IPS DF 6.9 (cell line): Measurements from ENCODE around the gene C2CD4C.
"Not testable (repeated sequence)": the region's sequence is repeated elsewhere in the genome, so short reads cannot be mapped to it uniquely, and the experiment has no call there.

Source experiments
- DNase-seq: peaks from one replicate; pipeline ENCODE4 v3.0.0-alpha.2; 2013; ENCODE audit warnings: low read depth, low spot score
- H3K27ac ChIP-seq: one replicate; pipeline ENCODE4 v1.5.1; 2013; ENCODE audit warnings: low read length, control low read depth
- H3K27me3 ChIP-seq: 2 replicates; pipeline ENCODE4 v1.6.1; 2013; ENCODE audit warnings: mild to moderate bottlenecking, low read length; ENCODE audit not compliant: control insufficient read depth, insufficient read depth
- H3K36me3 ChIP-seq: 2 replicates; pipeline ENCODE4 v1.6.1; 2013; ENCODE audit warnings: low read length; ENCODE audit not compliant: control insufficient read depth, insufficient read depth
- H3K4me1 ChIP-seq: 2 replicates; pipeline ENCODE4 v1.6.1; 2013; ENCODE audit warnings: low read length; ENCODE audit not compliant: control insufficient read depth, insufficient read depth
- H3K4me3 ChIP-seq: 2 replicates; pipeline ENCODE4 v1.5.1; 2013; ENCODE audit warnings: mild to moderate bottlenecking, low read length
- H3K9me3 ChIP-seq: 2 replicates; pipeline ENCODE4 v1.6.1; 2013; ENCODE audit warnings: low read length, inconsistent platforms; ENCODE audit not compliant: control insufficient read depth, insufficient read depth
- WGBS: extraction: QIAGEN DNeasy Blood & Tissue Kit; methylation state at CpG from one replicate; pipeline ENCODE4 v1.1.7; 2013; ENCODE audit warnings: mixed read lengths, missing lambda C conversion rate; ENCODE audit not compliant: insufficient read length, insufficient coverage; 5-methylcytosine and 5-hydroxymethylcytosine counted together

Gene C2CD4C

GRCh38 chr19:390386-391206 lies 18.4 kb downstream of the C2CD4C start:
- no peaks in the 10 kb centered on the region for H3K36me3 ChIP-seq
- no peaks in the 10 kb centered on the region for H3K27me3 ChIP-seq
- WGBS = no CpG with 5 or more reads among the region's 30 CpGs
- H3K27ac ChIP-seq = no peak overlapping the region
- no peak for DNase-seq
- no peak overlapping the region for H3K4me3 ChIP-seq
- H3K9me3 ChIP-seq = no peaks in the 10 kb centered on the region
- H3K4me1 ChIP-seq = peaks cover 2% of the 10 kb centered on the region; the same call in 1 of the 2 replicates

GRCh38 chr19:389935-390289 lies 19.0 kb downstream of the C2CD4C start:
- H3K27ac ChIP-seq = no peak overlapping the region

GRCh38 chr19:389255-389934 lies 19.6 kb downstream of the C2CD4C start:
- peaks cover 2% of the 10 kb centered on the region; the same call in 1 of the 2 replicates for H3K4me1 ChIP-seq
- WGBS = no CpG with 5 or more reads among the region's 21 CpGs
- no peaks in the 10 kb centered on the region for H3K27me3 ChIP-seq
- H3K36me3 ChIP-seq = no peaks in the 10 kb centered on the region
- H3K27ac ChIP-seq = no peak overlapping the region
- no peak overlapping the region for H3K4me3 ChIP-seq
- no peaks in the 10 kb centered on the region for H3K9me3 ChIP-seq
- DNase-seq = no peak

More at GRCh38 chr19:389935-390289, 19.0 kb downstream of the C2CD4C start:
- no peak for DNase-seq
- no peak overlapping the region for H3K4me3 ChIP-seq
- H3K9me3 ChIP-seq = no peaks in the 10 kb centered on the region
- WGBS = no CpG with 5 or more reads among the region's 12 CpGs
- no peaks in the 10 kb centered on the region for H3K36me3 ChIP-seq
- H3K27me3 ChIP-seq = no peaks in the 10 kb centered on the region
- peaks cover 2% of the 10 kb centered on the region; the same call in 1 of the 2 replicates for H3K4me1 ChIP-seq

- Histone ChIP-seq H3K36me3 (no peaks in the 10 kb centered on the region), H3K4me1 (peaks cover 4% of the 10 kb centered on the region; the same call in 1 of the 2 replicates), H3K27ac (no peak overlapping the region), H3K9me3 (no peaks in the 10 kb centered on the region), H3K4me3 (no peak overlapping the region), H3K27me3 (no peaks in the 10 kb centered on the region)
- WGBS = no CpG with 5 or more reads among the region's 17 CpGs
- no peak for DNase-seq
These were observed 20.3 kb downstream of the C2CD4C start for GRCh38 chr19:388691-389090.

- H3K9me3 ChIP-seq = no peaks in the 10 kb centered on the region
- H3K4me3 ChIP-seq = no peak overlapping the region
- no peak for DNase-seq
- no peaks in the 10 kb centered on the region for H3K36me3 ChIP-seq
- H3K4me1 ChIP-seq = peaks cover 4% of the 10 kb centered on the region; the same call in 1 of the 2 replicates
- WGBS = no CpG with 5 or more reads among the region's 21 CpGs
- H3K27me3 ChIP-seq = no peaks in the 10 kb centered on the region
- no peak overlapping the region for H3K27ac ChIP-seq
These were observed 21.2 kb downstream of the C2CD4C start for GRCh38 chr19:387777-388176.

GRCh38 chr19:386632-387301 lies 22.2 kb downstream of the C2CD4C start:
- not testable (repeated sequence) for DNase-seq, H3K4me3 ChIP-seq, H3K36me3 ChIP-seq, H3K27ac ChIP-seq, H3K9me3 ChIP-seq, H3K27me3 ChIP-seq, H3K4me1 ChIP-seq
- WGBS = no CpG with 5 or more reads among the region's 22 CpGs

- not testable (repeated sequence) for H3K4me3 ChIP-seq, DNase-seq, H3K27ac ChIP-seq, H3K9me3 ChIP-seq, H3K27me3 ChIP-seq, H3K36me3 ChIP-seq, H3K4me1 ChIP-seq
- no CpG with 5 or more reads among the region's 8 CpGs for WGBS
These were observed 22.8 kb downstream of the C2CD4C start for GRCh38 chr19:386189-386588.

GRCh38 chr19:384799-385169 lies 24.2 kb downstream of the C2CD4C start:
- no CpG with 5 or more reads among the region's 9 CpGs for WGBS

GRCh38 chr19:383922-384798 lies 24.8 kb downstream of the C2CD4C start:
- peak; percentile 31 for DNase-seq
- no CpG with 5 or more reads among the region's 44 CpGs for WGBS
- H3K9me3 ChIP-seq = no peaks in the 10 kb centered on the region
- H3K36me3 ChIP-seq = no peaks in the 10 kb centered on the region
- H3K4me3 ChIP-seq = no peak overlapping the region
- no peaks in the 10 kb centered on the region for H3K27me3 ChIP-seq
- H3K27ac ChIP-seq = no peak overlapping the region
- peaks cover 2% of the 10 kb centered on the region; the same call in 1 of the 2 replicates for H3K4me1 ChIP-seq

More at GRCh38 chr19:384799-385169, 24.2 kb downstream of the C2CD4C start:
- no peak overlapping the region for H3K27ac ChIP-seq
- no peaks in the 10 kb centered on the region for H3K36me3 ChIP-seq
- H3K27me3 ChIP-seq = no peaks in the 10 kb centered on the region
- H3K4me1 ChIP-seq = peaks cover 4% of the 10 kb centered on the region; the same call in 1 of the 2 replicates
- no peak for DNase-seq
- H3K9me3 ChIP-seq = no peaks in the 10 kb centered on the region
- no peak overlapping the region for H3K4me3 ChIP-seq

- WGBS = no CpG with 5 or more reads among the region's 19 CpGs
- DNase-seq = no peak
- Histone ChIP-seq H3K4me3 (no peak overlapping the region), H3K36me3 (no peaks in the 10 kb centered on the region), H3K27ac (no peak overlapping the region), H3K9me3 (no peaks in the 10 kb centered on the region), H3K27me3 (no peaks in the 10 kb centered on the region), H3K4me1 (peaks cover 2% of the 10 kb centered on the region; the same call in 1 of the 2 replicates)
These were observed 25.9 kb downstream of the C2CD4C start for GRCh38 chr19:383040-383439.
